Measurements from ENCODE around the gene TSPEAR. TPM values are rescaled to one million over a fixed set of nuclear protein-coding genes. Genes with fewer than 3 reads are reported as not detected.

The TSPEAR gene
- total RNA-seq, 1 donor from 2014 or later: 0.15 TPM

GRCh38 chr21:44722731-44723130 lies 11.4 kb upstream of the TSPEAR start:
- DNase-seq (ENCODE audit: low spot score): no peak
- H3K27ac Mint-ChIP-seq (ENCODE audit: unreplicated experiment): no peak overlapping the region
- peaks cover 16% of the 10 kb centered on the region for H3K4me1 Mint-ChIP-seq (ENCODE audit: low read depth)
- no peak for TF ChIP-seq CTCF (IDR thresholded peaks at IDR 0.05)
- H3K27me3 Mint-ChIP-seq (ENCODE audit: low read depth): peaks cover 57% of the 10 kb centered on the region
- H3K9me3 Mint-ChIP-seq (ENCODE audit: low read depth): no peaks in the 10 kb centered on the region
- H3K36me3 Mint-ChIP-seq (ENCODE audit: low read depth): peaks cover 1% of the 10 kb centered on the region
- H3K4me3 Mint-ChIP-seq (ENCODE audit: unreplicated experiment): no peak overlapping the region

GRCh38 chr21:44720170-44720569 lies 8.8 kb upstream of the TSPEAR start:
- peaks cover 1% of the 10 kb centered on the region for H3K36me3 Mint-ChIP-seq (ENCODE audit: low read depth)
- no peak overlapping the region for H3K4me3 Mint-ChIP-seq (ENCODE audit: unreplicated experiment)
- no peak overlapping the region for H3K27ac Mint-ChIP-seq (ENCODE audit: unreplicated experiment)
- no peak for TF ChIP-seq CTCF (IDR thresholded peaks at IDR 0.05)
- no peaks in the 10 kb centered on the region for H3K9me3 Mint-ChIP-seq (ENCODE audit: low read depth)
- no peak for DNase-seq (ENCODE audit: low spot score)
- peaks cover 34% of the 10 kb centered on the region for H3K27me3 Mint-ChIP-seq (ENCODE audit: low read depth)
- H3K4me1 Mint-ChIP-seq (ENCODE audit: low read depth): peaks cover 30% of the 10 kb centered on the region

- H3K27me3 Mint-ChIP-seq (ENCODE audit: low read depth): peaks cover 36% of the 10 kb centered on the region
- H3K9me3 Mint-ChIP-seq (ENCODE audit: low read depth): no peaks in the 10 kb centered on the region
- no peak overlapping the region for H3K4me3 Mint-ChIP-seq (ENCODE audit: unreplicated experiment)
- TF ChIP-seq CTCF (IDR thresholded peaks at IDR 0.05): no peak
- H3K36me3 Mint-ChIP-seq (ENCODE audit: low read depth): peaks cover 1% of the 10 kb centered on the region
- DNase-seq (ENCODE audit: low spot score): no peak
- peaks cover 30% of the 10 kb centered on the region for H3K4me1 Mint-ChIP-seq (ENCODE audit: low read depth)
- H3K27ac Mint-ChIP-seq (ENCODE audit: unreplicated experiment): peak overlapping the region; percentile 78
Observed at GRCh38 chr21:44718571-44718970, 7.2 kb upstream of the TSPEAR start.

GRCh38 chr21:44718093-44718492 lies 6.7 kb upstream of the TSPEAR start:
- Mint-ChIP-seq H3K9me3 (ENCODE audit: low read depth) (no peaks in the 10 kb centered on the region), H3K27me3 (ENCODE audit: low read depth) (peaks cover 38% of the 10 kb centered on the region), H3K36me3 (ENCODE audit: low read depth) (peaks cover under 1% of the 10 kb centered on the region), H3K27ac (ENCODE audit: unreplicated experiment) (peak overlapping the region; percentile 78), H3K4me3 (ENCODE audit: unreplicated experiment) (no peak overlapping the region), H3K4me1 (ENCODE audit: low read depth) (peaks cover 28% of the 10 kb centered on the region)
- TF ChIP-seq CTCF (IDR thresholded peaks at IDR 0.05): no peak
- DNase-seq (ENCODE audit: low spot score): no peak

- Mint-ChIP-seq H3K4me3 (ENCODE audit: unreplicated experiment) (no peak overlapping the region), H3K27me3 (ENCODE audit: low read depth) (peaks cover 37% of the 10 kb centered on the region), H3K27ac (ENCODE audit: unreplicated experiment) (no peak overlapping the region), H3K4me1 (ENCODE audit: low read depth) (peaks cover 25% of the 10 kb centered on the region), H3K36me3 (ENCODE audit: low read depth) (no peaks in the 10 kb centered on the region), H3K9me3 (ENCODE audit: low read depth) (no peaks in the 10 kb centered on the region)
- no peak for DNase-seq (ENCODE audit: low spot score)
- no peak for TF ChIP-seq CTCF (IDR thresholded peaks at IDR 0.05)
Observed at GRCh38 chr21:44716984-44717383, 5.6 kb upstream of the TSPEAR start.

Measured in chondrocyte (in vitro differentiated cells).